OCI-LY7 (cell line): ENCODE measurements around the gene CHMP1A. TPM values are rescaled to one million over a fixed set of nuclear protein-coding genes. Genes with fewer than 3 reads are reported as not detected.

ENCODE experiments used
- BruUV-seq: library from RNA; stranded (reverse); fragments of 400-500 nt; replicated peaks from 2 replicates; lab custom pipeline; 2021; lab: Mats Ljungman, UMichigan
- CTCF ChIA-PET: fragments of 300-600 bp; sonication (Branson Sonifier 250); formaldehyde crosslinking; loops from one replicate; lab custom pipeline; 2022; ENCODE audit warnings: antibody characterized with exemption; ENCODE audit not compliant: unreplicated experiment; lab: Charles Lee
- POLR2A ChIA-PET: fragments of 300-600 bp; sonication (Branson Sonifier 250); formaldehyde crosslinking; loops from one replicate; lab custom pipeline; 2022; ENCODE audit warnings: antibody characterized with exemption; lab: Charles Lee
- DNase-seq: peaks from one replicate; pipeline ENCODE4 v3.0.0-alpha.2; 2015; ENCODE audit warnings: low spot score
- H2AFZ ChIP-seq: fragments of 200-600 bp; sonication (generic), shearing (Covaris generic); 2 replicates; pipeline ENCODE4 v1.6.1; 2014; ENCODE audit warnings: mild to moderate bottlenecking, antibody characterized with exemption, low read length, moderate library complexity
- H3K27ac ChIP-seq: fragments of 200-600 bp; sonication (generic); 2 replicates; pipeline ENCODE4 v1.5.1; 2014; ENCODE audit warnings: mixed run types, low read depth, mild to moderate bottlenecking, moderate library complexity, low read length, inconsistent platforms; ENCODE audit not compliant: poor library complexity, severe bottlenecking
- H3K36me3 ChIP-seq: fragments of 200-600 bp; sonication (generic); 2 replicates; pipeline ENCODE4 v1.6.1; 2014; ENCODE audit warnings: mild to moderate bottlenecking, antibody characterized with exemption, low read length, moderate library complexity, mixed read lengths; ENCODE audit not compliant: insufficient read depth
- H3K4me1 ChIP-seq: fragments of 200-600 bp; sonication (generic); 2 replicates; pipeline ENCODE4 v1.5.1; 2014; ENCODE audit warnings: mild to moderate bottlenecking, low read length; ENCODE audit not compliant: insufficient read depth, poor library complexity, severe bottlenecking
- H3K4me2 ChIP-seq: fragments of 200-600 bp; sonication (generic); 2 replicates; pipeline ENCODE4 v1.6.1; 2014; ENCODE audit warnings: mild to moderate bottlenecking, low read length
- H3K4me3 ChIP-seq: fragments of 200-600 bp; sonication (generic); 2 replicates; pipeline ENCODE4 v1.5.1; 2014; ENCODE audit warnings: mild to moderate bottlenecking, low read depth, low read length; ENCODE audit not compliant: poor library complexity, severe bottlenecking
- H3K79me2 ChIP-seq: fragments of 200-600 bp; sonication (generic); 2 replicates; pipeline ENCODE4 v1.6.1; 2016; ENCODE audit warnings: low read depth, mild to moderate bottlenecking, low read length, moderate library complexity, mixed read lengths; ENCODE audit not compliant: insufficient read depth
- H3K9me2 ChIP-seq: fragments of 200-600 bp; sonication (generic); 2 replicates; pipeline ENCODE4 v1.6.1; 2016; ENCODE audit warnings: mild to moderate bottlenecking, low read length, mixed read lengths; ENCODE audit not compliant: insufficient read depth
- H3K9me3 ChIP-seq: fragments of 200-600 bp; sonication (generic); 2 replicates; pipeline ENCODE4 v1.6.1; 2014; ENCODE audit warnings: mild to moderate bottlenecking, mixed run types, low read length, mixed read lengths
- H4K20me1 ChIP-seq: fragments of 200-600 bp; sonication (generic); 2 replicates; pipeline ENCODE4 v1.6.1; 2014; ENCODE audit warnings: mild to moderate bottlenecking, antibody characterized with exemption, low read length, moderate library complexity, mixed read lengths; ENCODE audit not compliant: insufficient read depth
- EZH2phosphoT487 ChIP-seq: fragments of 200-600 bp; sonication (generic); IDR thresholded peaks from 2 replicates; pipeline ENCODE4 v1.6.1; 2018; ENCODE audit warnings: low read depth, borderline replicate concordance, mild to moderate bottlenecking, mixed run types, antibody characterized with exemption, low read length, moderate library complexity, mixed read lengths
- intact Hi-C: fragments of 100-400 bp; cut with micrococcal nuclease; formaldehyde crosslinking; loops from one replicate; pipeline ENCODE4 v1.10.0; 2022; ENCODE audit not compliant: unreplicated experiment
- total RNA-seq, 2 experiments: library from RNA; depleted of rRNA in 1 of 2; stranded (reverse); fragments of >200 nt in 1 of 2; shearing (Covaris generic) in 1 of 2; gene quantifications; 2 replicates each; pipeline ENCODE4 v1.2.3, GENCODE V29; 2014 to 2022
- TF ChIP-seq, protein P1 (sequence below): fragments of 200-600 bp; sonication (generic); conservative IDR thresholded peaks from 2 replicates; pipeline ENCODE4 v1.5.1; 2014; ENCODE audit warnings: mild to moderate bottlenecking, antibody characterized with exemption, low read length, moderate library complexity, mixed read lengths

The CHMP1A gene
- total RNA-seq, 2 experiments from 2014 or later: 53.1 to 76.2 TPM

DNA sequence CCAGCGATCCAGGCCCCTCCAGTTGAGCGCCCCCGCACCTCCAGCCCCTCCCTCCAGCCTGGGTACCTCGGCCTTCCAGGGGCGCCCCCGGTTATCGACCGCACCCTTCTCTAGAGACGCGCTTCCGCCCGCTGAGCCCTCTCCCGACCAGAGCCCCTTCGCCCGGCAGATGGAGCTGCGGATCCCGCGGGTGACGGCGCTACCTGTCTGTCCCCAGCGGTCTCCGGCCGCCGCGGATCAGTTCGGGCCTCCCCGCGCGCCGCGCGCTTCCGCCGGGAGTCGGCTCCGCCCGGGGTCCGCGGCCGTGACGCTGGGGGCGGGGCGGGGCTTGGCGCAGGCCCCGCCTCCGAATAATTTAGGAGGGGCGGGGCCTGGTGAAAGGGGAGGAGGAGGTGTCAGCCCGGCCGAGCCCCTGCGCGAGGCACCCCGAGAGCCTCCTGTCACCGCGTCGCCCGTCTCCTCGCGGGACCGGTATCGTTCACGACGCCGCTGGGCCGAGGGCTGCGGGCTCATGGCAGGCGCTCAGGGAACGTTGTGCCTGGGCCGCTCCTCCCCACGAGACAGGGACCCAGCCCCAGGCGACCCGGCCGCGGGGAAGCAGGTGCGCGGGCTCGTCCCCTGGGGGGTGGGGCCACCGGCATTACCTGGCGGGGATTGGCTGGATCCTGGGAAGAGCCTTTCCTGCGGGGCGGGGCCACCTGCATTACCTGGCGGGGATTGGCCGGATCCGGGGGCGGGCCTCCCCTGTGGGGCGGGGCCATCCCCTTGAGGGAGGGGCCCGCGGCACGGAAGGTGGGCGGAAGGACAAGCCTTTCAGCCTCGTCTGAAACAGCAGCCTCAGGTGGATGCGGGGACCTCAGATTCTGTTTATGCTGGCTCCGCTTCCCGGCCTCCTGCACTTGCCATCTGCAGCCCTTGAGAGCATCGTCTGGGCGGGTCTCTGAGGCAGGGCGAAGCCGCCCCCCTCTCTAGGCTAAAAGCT lies 44.2 kb upstream of the CHMP1A start, which contains the start of gene SPATA2L:
Gene SPATA2L, minus strand, starts transcription at position 281 of the 982 bp plus-strand sequence. CDS start 473 bp downstream, outside the sequence.
- Histone ChIP-seq H3K27ac (peak within 1 kb of the TSS; percentile 55), H3K4me3 (peak within 1 kb of the TSS; percentile 74), H3K9me3 (no peaks in the 10 kb centered on the region), H3K36me3 (peaks cover 7% of the 10 kb centered on the region; the same call in 1 of the 2 replicates), H3K4me2 (peak within 1 kb of the TSS; percentile 88), H3K79me2 (no peaks in the 10 kb centered on the region), H4K20me1 (no peaks in the 10 kb centered on the region), H2AFZ (peak within 1 kb of the TSS; percentile 29), H3K9me2 (no peaks in the 10 kb centered on the region), H3K4me1 (peaks cover 23% of the 10 kb centered on the region)
- peak; percentile 98 for DNase-seq
- intact Hi-C loops: loop anchor here (2.0 to 10.0 kb wide), 3 partner anchors 163 to 313 kb away; partner anchors contain the start of genes DBNDD1 and MC1R
- ChIA-PET CTCF (interaction anchor here (1.0 kb wide), 1 partner anchor 217 kb away, joined by 3 read pairs; the partner anchor contains the start of gene MC1R), POLR2A (interaction anchor here (0.7 to 1.2 kb wide), 4 partner anchors 42 to 368 kb away, joined by 3 to 5 read pairs (median 4); no protein-coding TSS in a partner anchor)
- TF ChIP-seq, protein P1, sequence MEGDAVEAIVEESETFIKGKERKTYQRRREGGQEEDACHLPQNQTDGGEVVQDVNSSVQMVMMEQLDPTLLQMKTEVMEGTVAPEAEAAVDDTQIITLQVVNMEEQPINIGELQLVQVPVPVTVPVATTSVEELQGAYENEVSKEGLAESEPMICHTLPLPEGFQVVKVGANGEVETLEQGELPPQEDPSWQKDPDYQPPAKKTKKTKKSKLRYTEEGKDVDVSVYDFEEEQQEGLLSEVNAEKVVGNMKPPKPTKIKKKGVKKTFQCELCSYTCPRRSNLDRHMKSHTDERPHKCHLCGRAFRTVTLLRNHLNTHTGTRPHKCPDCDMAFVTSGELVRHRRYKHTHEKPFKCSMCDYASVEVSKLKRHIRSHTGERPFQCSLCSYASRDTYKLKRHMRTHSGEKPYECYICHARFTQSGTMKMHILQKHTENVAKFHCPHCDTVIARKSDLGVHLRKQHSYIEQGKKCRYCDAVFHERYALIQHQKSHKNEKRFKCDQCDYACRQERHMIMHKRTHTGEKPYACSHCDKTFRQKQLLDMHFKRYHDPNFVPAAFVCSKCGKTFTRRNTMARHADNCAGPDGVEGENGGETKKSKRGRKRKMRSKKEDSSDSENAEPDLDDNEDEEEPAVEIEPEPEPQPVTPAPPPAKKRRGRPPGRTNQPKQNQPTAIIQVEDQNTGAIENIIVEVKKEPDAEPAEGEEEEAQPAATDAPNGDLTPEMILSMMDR: peak; percentile 23; the same call in 1 of the 2 replicates
- TF ChIP-seq EZH2phosphoT487: no peak
- BruUV-seq: no TSS peak

DNA sequence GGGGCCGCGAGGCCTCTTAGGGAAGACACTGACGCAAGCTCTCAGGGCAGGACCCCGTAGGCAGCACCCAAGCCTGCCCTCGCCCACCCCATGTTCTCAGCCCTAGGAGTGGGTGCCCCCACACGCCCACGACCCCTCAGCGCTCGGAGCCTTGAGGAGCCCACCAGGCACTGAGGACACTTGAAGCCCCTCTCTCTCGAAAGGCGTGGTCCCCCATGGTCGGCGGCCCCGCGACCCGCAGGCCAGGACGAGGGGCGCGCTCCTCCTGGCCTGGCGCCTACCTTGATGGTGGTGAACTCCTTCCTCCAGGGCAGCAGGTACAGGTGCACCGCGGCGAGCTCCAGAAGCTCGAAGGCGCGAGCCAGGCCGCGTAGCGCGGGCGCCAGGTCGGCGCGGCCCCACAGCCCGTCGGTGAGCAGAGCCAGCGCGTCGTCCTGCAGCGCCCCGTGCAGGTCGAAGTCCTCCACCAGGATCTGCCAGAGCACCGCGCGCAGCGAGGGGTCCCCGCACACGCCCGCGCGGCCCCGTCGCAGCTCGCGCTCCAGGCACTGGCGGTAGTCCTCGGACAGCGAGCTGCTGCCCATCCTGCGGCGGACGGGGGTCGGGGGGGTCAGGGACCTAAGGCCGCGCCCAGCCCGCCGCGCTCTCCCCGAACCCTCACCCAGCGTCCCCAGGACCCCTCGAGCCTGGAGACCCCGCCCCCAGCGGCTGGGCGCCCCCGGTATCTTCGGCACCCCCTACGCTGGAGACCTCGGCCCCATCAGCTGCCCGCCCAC lies 43.3 kb upstream of the CHMP1A start:
- Histone ChIP-seq H3K36me3 (peaks cover 16% of the 10 kb centered on the region; the same call in 1 of the 2 replicates), H3K79me2 (no peaks in the 10 kb centered on the region), H4K20me1 (no peaks in the 10 kb centered on the region), H3K4me1 (peaks cover 31% of the 10 kb centered on the region), H3K4me3 (peak overlapping the region; percentile 74), H2AFZ (0 out of 2 replicates have a peak overlapping the region, but pooled peaks have one; percentile 29), H3K27ac (peak overlapping the region; percentile 55), H3K4me2 (peak overlapping the region; percentile 88), H3K9me3 (no peaks in the 10 kb centered on the region), H3K9me2 (no peaks in the 10 kb centered on the region)
- no peak for TF ChIP-seq EZH2phosphoT487
- TF ChIP-seq, protein P1: peak; percentile 12; the same call in 1 of the 2 replicates
- ChIA-PET POLR2A (interaction anchor here (0.7 to 1.2 kb wide), 4 partner anchors 41 to 367 kb away, joined by 3 to 5 read pairs (median 4); no protein-coding TSS in a partner anchor), CTCF (interaction anchor here (0.6 to 1.0 kb wide), 4 partner anchors 69 to 218 kb away, joined by 3 read pairs; partner anchors contain the start of gene MC1R)
- peak; percentile 65 for DNase-seq
- intact Hi-C loops: loop anchor here (1.0 to 10.0 kb wide), 4 partner anchors 20 to 314 kb away; partner anchors contain the start of genes DBNDD1, MC1R and ZNF276
- no TSS peak for BruUV-seq
